ES-I3 (cell line): ENCODE measurements around the gene FLNA.

Source experiments
- H3K36me3 ChIP-seq: 2 replicates; pipeline ENCODE4 v1.6.1; 2013; ENCODE audit warnings: mild to moderate bottlenecking, low read length, control low read depth, moderate library complexity; ENCODE audit not compliant: insufficient read depth
- H3K4me1 ChIP-seq: 2 replicates; pipeline ENCODE4 v1.6.1; 2013; ENCODE audit warnings: mild to moderate bottlenecking, control low read depth, low read length; ENCODE audit not compliant: insufficient read depth
- H3K9ac ChIP-seq: 2 replicates; pipeline ENCODE4 v1.6.1; 2013; ENCODE audit warnings: low read depth, mild to moderate bottlenecking, low read length, moderate library complexity
- H3K9me3 ChIP-seq: 2 replicates; pipeline ENCODE4 v1.6.1; 2013; ENCODE audit warnings: mild to moderate bottlenecking, low read length, moderate library complexity; ENCODE audit not compliant: control insufficient read depth, insufficient read depth

The FLNA gene

DNA sequence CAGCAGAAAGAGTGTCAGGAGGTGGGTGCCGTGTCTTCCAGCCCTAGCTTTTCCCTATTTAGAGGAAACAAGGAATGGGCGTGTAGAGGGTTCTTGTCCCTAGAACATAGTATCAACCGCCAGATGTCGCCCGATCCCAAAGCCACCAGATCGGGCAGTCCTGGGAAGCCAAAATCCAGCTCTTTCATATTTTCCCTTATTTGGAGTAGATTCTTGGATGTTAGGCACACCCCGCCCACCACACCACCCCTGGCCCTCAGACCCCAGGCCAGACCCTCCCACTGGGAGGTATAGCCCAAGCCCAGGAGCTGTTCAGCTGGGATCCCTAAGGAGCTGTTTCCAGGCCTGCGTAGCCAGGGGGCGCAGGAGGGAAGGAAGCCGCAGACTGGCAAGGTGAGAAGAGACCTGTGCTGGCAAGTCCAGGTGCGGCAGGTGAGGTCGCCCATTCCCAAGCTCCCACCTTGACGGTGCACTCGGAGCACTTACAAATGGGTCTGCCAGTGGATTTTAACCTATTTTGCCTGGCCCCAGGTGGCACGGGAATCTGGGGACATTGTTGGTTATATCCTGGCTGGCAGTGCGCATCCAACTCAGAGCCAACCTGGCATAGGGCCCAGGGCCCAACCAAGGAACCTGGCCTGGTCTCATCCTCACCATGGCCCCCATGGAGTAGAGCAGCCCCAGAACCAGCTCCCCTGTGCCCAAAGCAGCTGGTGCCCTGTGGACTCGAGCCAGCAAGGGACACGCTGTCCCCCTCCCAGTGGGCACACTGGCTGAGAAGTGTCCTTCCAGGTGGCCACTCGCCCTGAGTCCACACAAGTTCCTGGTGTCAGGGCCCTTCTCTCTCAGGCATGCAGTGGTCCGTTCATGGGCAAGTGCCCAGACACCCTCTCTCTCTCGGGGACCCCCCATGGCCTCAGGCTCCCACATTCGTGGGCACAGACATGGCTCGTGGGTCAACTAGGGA, 811 bp downstream of the FLNA start:
- H3K4me1 ChIP-seq = peaks cover 9% of the 10 kb centered on the region; the same call in 1 of the 2 replicates
- H3K9ac ChIP-seq = peak overlapping the region; percentile 27; the same call in 1 of the 2 replicates
- H3K9me3 ChIP-seq = no peaks in the 10 kb centered on the region
- no peaks in the 10 kb centered on the region; the same call in 1 of the 2 replicates for H3K36me3 ChIP-seq

- Histone ChIP-seq H3K4me1 (peaks cover 13% of the 10 kb centered on the region; the same call in 1 of the 2 replicates), H3K36me3 (peaks cover 7% of the 10 kb centered on the region), H3K9me3 (no peaks in the 10 kb centered on the region), H3K9ac (peak overlapping the region; percentile 61; the same call in 1 of the 2 replicates)
Observed at GRCh38 chrX:154372612-154373022, 1.8 kb downstream of the FLNA start.

GRCh38 chrX:154371789-154372300, 2.6 kb downstream of the FLNA start:
- H3K9me3 ChIP-seq = no peaks in the 10 kb centered on the region
- H3K36me3 ChIP-seq = peaks cover 15% of the 10 kb centered on the region
- H3K9ac ChIP-seq = peak overlapping the region; percentile 61
- peaks cover 13% of the 10 kb centered on the region; the same call in 1 of the 2 replicates for H3K4me1 ChIP-seq

GRCh38 chrX:154371017-154371788, 3.2 kb downstream of the FLNA start:
- Histone ChIP-seq H3K9me3 (no peaks in the 10 kb centered on the region), H3K4me1 (peaks cover 13% of the 10 kb centered on the region; the same call in 1 of the 2 replicates), H3K9ac (peak overlapping the region; percentile 99)

GRCh38 chrX:154370300-154371016, 4.0 kb downstream of the FLNA start:
- Histone ChIP-seq H3K4me1 (peaks cover 13% of the 10 kb centered on the region; the same call in 1 of the 2 replicates), H3K9me3 (no peaks in the 10 kb centered on the region), H3K9ac (peak overlapping the region; percentile 99), H3K36me3 (peaks cover 25% of the 10 kb centered on the region)

More at GRCh38 chrX:154371017-154371788, 3.2 kb downstream of the FLNA start:
- peaks cover 21% of the 10 kb centered on the region for H3K36me3 ChIP-seq

GRCh38 chrX:154369449-154370299, 4.8 kb downstream of the FLNA start:
- Histone ChIP-seq H3K4me1 (peaks cover 13% of the 10 kb centered on the region; the same call in 1 of the 2 replicates), H3K36me3 (peaks cover 25% of the 10 kb centered on the region), H3K9ac (peak overlapping the region; percentile 99), H3K9me3 (no peaks in the 10 kb centered on the region)

DNA sequence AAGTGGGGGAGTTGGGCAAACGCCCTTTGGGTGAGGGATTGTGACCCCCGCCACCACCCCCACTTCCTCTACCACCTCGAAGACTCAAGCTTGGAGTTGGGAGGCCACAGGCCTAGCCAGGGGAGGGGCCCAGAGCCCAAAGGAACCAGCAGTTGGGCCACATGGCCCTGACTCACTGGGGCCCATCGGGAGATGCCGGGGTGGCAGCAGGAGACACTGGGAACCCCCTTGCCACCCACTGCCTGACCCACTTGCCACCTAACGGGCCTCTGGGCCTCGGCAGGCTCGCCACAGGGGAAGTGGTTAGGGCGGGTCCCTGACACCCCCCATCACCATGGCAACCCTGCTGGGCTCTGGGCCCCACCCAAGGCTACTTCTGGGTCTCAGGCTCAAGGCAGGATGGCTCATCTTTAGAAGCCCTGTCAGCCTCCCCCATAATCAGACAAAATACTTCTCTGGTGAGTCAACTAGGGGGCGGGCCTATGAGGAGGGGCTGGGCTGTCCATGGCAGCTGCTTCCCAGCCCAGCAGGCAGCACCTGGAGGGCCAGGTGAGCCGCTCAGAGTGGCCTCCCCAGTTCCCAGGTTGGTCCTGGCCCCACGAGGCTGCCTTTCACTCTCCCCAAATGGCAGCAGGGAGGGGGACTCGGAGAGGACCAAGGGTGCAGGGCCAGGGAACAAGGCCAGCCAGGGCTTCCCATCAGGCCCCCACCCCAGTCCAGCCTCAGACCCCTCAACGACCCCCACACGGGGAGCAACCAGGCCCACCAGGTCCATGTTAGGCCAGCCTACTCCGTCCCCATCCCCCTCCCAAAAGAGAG, 5.6 kb downstream of the FLNA start:
- H3K9ac ChIP-seq = peak overlapping the region; percentile 84
- H3K9me3 ChIP-seq = no peaks in the 10 kb centered on the region
- peaks cover 13% of the 10 kb centered on the region; the same call in 1 of the 2 replicates for H3K4me1 ChIP-seq
- H3K36me3 ChIP-seq = peaks cover 28% of the 10 kb centered on the region

DNA sequence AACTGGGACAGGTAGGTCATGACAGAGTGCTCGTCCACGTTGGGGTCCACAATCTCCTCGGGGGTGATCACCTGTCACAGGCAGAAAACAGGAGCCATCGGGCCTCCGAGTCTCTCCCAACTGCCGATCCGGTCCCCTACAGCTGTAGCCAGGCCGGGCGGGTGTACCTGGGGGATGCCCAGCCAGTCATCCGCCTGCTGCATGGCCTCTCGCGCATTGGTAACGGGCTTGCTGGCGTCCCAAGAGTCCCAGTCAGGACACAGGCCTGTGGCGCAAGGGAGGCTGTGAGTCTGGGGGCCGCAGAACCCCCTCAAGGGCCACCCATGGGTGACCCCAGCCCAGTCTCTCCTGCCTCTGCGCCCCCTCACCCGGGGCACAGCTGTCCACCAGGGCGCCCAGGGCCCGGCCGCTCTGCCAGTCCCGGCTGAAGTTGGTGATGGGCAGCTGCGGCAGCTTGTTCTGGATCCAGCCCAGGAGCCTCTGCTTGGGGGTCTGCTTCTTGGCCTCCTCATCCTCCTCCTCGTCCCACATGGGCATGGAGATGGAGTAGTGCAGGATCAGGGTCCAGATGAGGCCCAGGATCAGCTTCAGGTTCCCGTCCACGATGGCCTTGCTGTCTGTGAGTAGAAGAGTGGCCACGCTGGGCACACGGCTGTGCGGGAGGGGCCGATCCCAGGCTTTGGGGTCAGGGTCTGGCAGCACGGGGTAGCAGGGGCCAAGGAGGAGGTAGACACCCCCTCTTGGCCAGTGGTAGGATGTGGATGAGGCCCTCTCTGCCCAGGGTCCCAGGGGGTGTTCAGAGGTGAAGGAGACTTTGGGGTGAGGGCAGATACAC, 6.7 kb downstream of the FLNA start:
- Histone ChIP-seq H3K9ac (no peak overlapping the region), H3K36me3 (peaks cover 34% of the 10 kb centered on the region), H3K9me3 (no peaks in the 10 kb centered on the region), H3K4me1 (peaks cover 8% of the 10 kb centered on the region; the same call in 1 of the 2 replicates)

DNA sequence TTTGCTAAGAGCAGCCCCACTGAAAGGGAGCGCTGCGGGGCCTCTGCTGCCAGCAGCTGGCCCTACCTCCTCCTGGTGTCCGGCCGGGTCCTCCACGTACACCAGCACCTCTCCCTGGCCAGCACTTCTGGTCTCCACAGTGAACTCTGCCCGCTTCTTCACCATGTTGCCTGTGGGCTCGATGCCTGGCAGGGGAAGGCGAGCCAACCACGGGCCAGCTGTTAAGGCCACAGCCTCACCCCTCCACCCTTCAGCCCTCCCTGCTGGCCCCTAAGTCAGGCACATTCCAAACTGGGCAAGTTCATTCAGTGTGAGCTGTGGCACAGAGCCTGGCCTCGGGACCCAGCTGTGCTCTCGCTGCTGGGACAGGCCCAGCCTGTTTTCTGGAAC, 7.8 kb downstream of the FLNA start:
- H3K9ac ChIP-seq = no peak overlapping the region
- no peaks in the 10 kb centered on the region for H3K9me3 ChIP-seq
- peaks cover 43% of the 10 kb centered on the region for H3K36me3 ChIP-seq
- H3K4me1 ChIP-seq = peaks cover 4% of the 10 kb centered on the region; the same call in 1 of the 2 replicates

DNA sequence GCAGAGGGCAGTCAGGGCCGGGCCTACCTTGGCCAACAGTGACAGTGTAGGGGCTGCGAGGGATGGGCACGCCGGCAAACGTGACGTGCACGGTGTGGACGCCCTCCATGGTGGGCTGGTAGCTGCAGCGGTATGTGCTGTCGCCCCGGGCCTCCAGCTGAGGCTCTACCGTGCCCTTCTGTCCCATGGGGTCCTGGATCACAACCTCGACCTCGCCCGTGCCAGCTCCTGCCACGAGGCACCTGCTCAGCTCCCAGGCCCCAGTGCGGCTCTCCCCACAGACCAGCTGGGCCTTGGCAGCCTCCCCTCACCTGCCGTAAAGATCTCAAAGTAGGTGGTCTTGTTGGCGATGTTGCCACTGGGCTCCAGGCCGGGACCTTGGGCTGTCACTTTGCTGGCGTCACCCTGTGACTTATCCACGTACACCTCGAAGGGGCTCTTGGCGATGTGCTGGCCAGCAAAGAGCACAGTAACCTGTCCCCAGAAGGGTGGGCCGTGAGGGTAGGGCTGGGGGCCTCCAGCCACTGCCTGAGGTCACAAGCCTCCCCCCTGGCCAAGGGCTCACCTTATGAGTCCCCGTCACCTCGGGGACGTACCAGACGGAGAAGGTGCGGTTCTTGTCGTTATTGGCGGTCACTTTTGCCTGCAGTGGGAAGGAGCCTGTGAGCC, 8.3 kb downstream of the FLNA start:
- peaks cover 4% of the 10 kb centered on the region; the same call in 1 of the 2 replicates for H3K4me1 ChIP-seq
- peaks cover 48% of the 10 kb centered on the region for H3K36me3 ChIP-seq
- no peaks in the 10 kb centered on the region for H3K9me3 ChIP-seq
- H3K9ac ChIP-seq = no peak overlapping the region

- Histone ChIP-seq H3K36me3 (peaks cover 55% of the 10 kb centered on the region), H3K9me3 (no peaks in the 10 kb centered on the region), H3K9ac (no peak overlapping the region), H3K4me1 (peaks cover 4% of the 10 kb centered on the region; the same call in 1 of the 2 replicates)
Observed at GRCh38 chrX:154365052-154365600, 9.3 kb downstream of the FLNA start.
